Measurements from ENCODE around the gene MAPK4. TPM values are rescaled to one million over a fixed set of nuclear protein-coding genes. Genes with fewer than 3 reads are reported as not detected.

Gene MAPK4
- total and polyA plus RNA-seq, 2 of the 4 experiments (the other 2 are of a cell fraction): not detected

DNA sequence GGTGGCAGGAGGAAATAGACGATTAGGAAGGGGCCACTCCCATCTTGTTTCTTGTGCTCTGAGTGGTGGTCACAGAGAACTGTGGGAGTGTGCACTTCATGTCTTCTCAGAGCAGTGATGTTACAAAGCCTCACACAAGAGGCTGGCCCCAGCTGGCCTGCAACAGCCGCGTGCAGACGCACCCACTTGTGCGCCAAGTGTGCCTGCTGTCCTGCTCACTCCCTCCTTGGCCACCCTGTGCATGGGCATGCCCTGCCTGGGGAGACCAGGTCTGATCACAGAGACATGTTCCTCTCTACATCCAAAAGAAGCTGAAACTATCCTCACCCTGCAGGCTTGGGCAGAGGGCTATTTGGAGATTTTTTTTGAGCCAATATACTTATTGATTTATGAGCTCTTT is 151.5 kb downstream of the MAPK4 start:
- Histone ChIP-seq H3K27ac (ENCODE audit: insufficient read depth, low read length) (no peak overlapping the region), H2BK20ac (ENCODE audit: low read depth, low read length) (no peak overlapping the region), H3K27me3 (ENCODE audit: control insufficient read depth, insufficient read depth, low read length) (no peaks in the 10 kb centered on the region), H3K79me1 (ENCODE audit: low read depth in 1 of 2, low read length in 2 of 2) (no peaks in the 10 kb centered on the region), H4K91ac (ENCODE audit: insufficient read depth, low read depth, low read length) (no peak overlapping the region), H3K9me1 (ENCODE audit: insufficient read depth, low read length) (no peaks in the 10 kb centered on the region), H2AFZ (replicated peaks; ENCODE audit: low read length, poor library complexity) (no peak overlapping the region), H2BK5ac (ENCODE audit: low read depth, low read length, poor library complexity, severe bottlenecking) (no peak overlapping the region), H3K14ac (replicated peaks; ENCODE audit: low read depth, low read length) (no peak overlapping the region), H3K36me3 (ENCODE audit: control insufficient read depth, insufficient read depth, low read length) (no peaks in the 10 kb centered on the region), H2BK15ac (ENCODE audit: low read depth, low read length) (no peak overlapping the region), H2AK5ac (ENCODE audit: low read depth, low read length) (no peak overlapping the region), H3K56ac (ENCODE audit: extremely low read depth, insufficient read depth, low read length) (no peak overlapping the region), H3K4ac (ENCODE audit: low read depth, low read length) (no peak overlapping the region), H3K4me1 (ENCODE audit: control insufficient read depth, insufficient read depth, low read length) (no peaks in the 10 kb centered on the region), H3K23ac (ENCODE audit: low read depth, low read length) (no peak overlapping the region), H4K8ac (ENCODE audit: low read depth in 2 of 2, low read length in 2 of 2) (no peak overlapping the region), H3K9me3 (ENCODE audit: control insufficient read depth, insufficient read depth, low read length) (no peaks in the 10 kb centered on the region), H3K4me3 (ENCODE audit: insufficient read depth, low read depth, low read length) (no peak overlapping the region), H3K4me2 (ENCODE audit: low read depth, low read length) (no peak overlapping the region), H2AK9ac (replicated peaks; ENCODE audit: low read depth, low read length, poor library complexity) (no peak overlapping the region), H3K9ac (ENCODE audit: low read depth, low read length) (no peak overlapping the region), H2BK120ac (ENCODE audit: low read depth, low read length) (no peak overlapping the region), H3K18ac (ENCODE audit: low read depth, low read length) (no peak overlapping the region), H4K20me1 (ENCODE audit: insufficient read depth, low read length) (no peaks in the 10 kb centered on the region), H4K5ac (ENCODE audit: low read depth, low read length) (no peak overlapping the region)
- ChIA-PET POLR2A (ENCODE audit: unreplicated experiment) (no interaction called here), CTCF (no interaction called here)
- intact Hi-C loops (cut with micrococcal nuclease) (no loop called here), dilution Hi-C loops (cut with HindIII; ENCODE audit: low sequenced_read_pairs, unreplicated experiment) (no loop called here), in situ Hi-C loops (cut with MboI; ENCODE audit: low sequenced_read_pairs) (no loop called here)
- ATAC-seq (ENCODE audit: low read depth) (no peak), DNase-seq (no peak)
- WGBS, 2 experiments (ENCODE audit: extremely low coverage in 2 of 2, insufficient read length in 1 of 2): 85% methylated on average over 4 of the region's 5 CpGs; no CpG with 5 or more reads in 1 of the 2 experiments
- BruUV-seq (replicated peaks): no TSS peak
- no peak for TF ChIP-seq RFX5 (IDR thresholded peaks at IDR 0.05; ENCODE audit: low read depth, low read length)
- TF ChIP-seq, protein P1, sequence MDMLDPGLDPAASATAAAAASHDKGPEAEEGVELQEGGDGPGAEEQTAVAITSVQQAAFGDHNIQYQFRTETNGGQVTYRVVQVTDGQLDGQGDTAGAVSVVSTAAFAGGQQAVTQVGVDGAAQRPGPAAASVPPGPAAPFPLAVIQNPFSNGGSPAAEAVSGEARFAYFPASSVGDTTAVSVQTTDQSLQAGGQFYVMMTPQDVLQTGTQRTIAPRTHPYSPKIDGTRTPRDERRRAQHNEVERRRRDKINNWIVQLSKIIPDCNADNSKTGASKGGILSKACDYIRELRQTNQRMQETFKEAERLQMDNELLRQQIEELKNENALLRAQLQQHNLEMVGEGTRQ (IDR thresholded peaks at IDR 0.05; ENCODE audit: low read depth, low read length): no peak
- no peak for TF ChIP-seq CHD1 (IDR thresholded peaks at IDR 0.05; ENCODE audit: low read depth, low read length)
- TF ChIP-seq BHLHE40 (IDR thresholded peaks at IDR 0.05; ENCODE audit: low read depth, low read length): no peak
- TF ChIP-seq CEBPB (IDR thresholded peaks at IDR 0.05; ENCODE audit: low read depth, low read length): no peak
- no peak for TF ChIP-seq POLR2A (IDR thresholded peaks at IDR 0.05; ENCODE audit: low read depth, low read length)
- TF ChIP-seq MXI1 (IDR thresholded peaks at IDR 0.05; ENCODE audit: borderline replicate concordance, low read depth, low read length): no peak
- TF ChIP-seq, protein P2, sequence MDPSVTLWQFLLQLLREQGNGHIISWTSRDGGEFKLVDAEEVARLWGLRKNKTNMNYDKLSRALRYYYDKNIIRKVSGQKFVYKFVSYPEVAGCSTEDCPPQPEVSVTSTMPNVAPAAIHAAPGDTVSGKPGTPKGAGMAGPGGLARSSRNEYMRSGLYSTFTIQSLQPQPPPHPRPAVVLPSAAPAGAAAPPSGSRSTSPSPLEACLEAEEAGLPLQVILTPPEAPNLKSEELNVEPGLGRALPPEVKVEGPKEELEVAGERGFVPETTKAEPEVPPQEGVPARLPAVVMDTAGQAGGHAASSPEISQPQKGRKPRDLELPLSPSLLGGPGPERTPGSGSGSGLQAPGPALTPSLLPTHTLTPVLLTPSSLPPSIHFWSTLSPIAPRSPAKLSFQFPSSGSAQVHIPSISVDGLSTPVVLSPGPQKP (IDR thresholded peaks at IDR 0.05; ENCODE audit: borderline replicate concordance, low read depth, low read length): no peak
- TF ChIP-seq RCOR1 (IDR thresholded peaks at IDR 0.05; ENCODE audit: insufficient replicate concordance, low read length): no peak
- no peak for TF ChIP-seq MAZ (IDR thresholded peaks at IDR 0.05; ENCODE audit: borderline replicate concordance, low read depth, low read length)
- no peak for TF ChIP-seq NFE2L2 (IDR thresholded peaks at IDR 0.05; ENCODE audit: low read depth, low read length)
- TF ChIP-seq RAD21 (IDR thresholded peaks at IDR 0.05; ENCODE audit: low read length): no peak
- TF ChIP-seq MAFK (IDR thresholded peaks at IDR 0.05; ENCODE audit: low read depth, low read length): no peak
- TF ChIP-seq, protein P3, sequence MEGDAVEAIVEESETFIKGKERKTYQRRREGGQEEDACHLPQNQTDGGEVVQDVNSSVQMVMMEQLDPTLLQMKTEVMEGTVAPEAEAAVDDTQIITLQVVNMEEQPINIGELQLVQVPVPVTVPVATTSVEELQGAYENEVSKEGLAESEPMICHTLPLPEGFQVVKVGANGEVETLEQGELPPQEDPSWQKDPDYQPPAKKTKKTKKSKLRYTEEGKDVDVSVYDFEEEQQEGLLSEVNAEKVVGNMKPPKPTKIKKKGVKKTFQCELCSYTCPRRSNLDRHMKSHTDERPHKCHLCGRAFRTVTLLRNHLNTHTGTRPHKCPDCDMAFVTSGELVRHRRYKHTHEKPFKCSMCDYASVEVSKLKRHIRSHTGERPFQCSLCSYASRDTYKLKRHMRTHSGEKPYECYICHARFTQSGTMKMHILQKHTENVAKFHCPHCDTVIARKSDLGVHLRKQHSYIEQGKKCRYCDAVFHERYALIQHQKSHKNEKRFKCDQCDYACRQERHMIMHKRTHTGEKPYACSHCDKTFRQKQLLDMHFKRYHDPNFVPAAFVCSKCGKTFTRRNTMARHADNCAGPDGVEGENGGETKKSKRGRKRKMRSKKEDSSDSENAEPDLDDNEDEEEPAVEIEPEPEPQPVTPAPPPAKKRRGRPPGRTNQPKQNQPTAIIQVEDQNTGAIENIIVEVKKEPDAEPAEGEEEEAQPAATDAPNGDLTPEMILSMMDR (conservative IDR thresholded peaks at IDR 0.05; ENCODE audit: low read depth, low read length): no peak
- no peak for TF ChIP-seq FOS (IDR thresholded peaks at IDR 0.05; ENCODE audit: low read depth, low read length)
- TF ChIP-seq SMC3 (IDR thresholded peaks at IDR 0.05; ENCODE audit: low read depth, low read length): no peak
